Activated CD4-positive, alpha-beta T cell treated with anti-CD3 and anti-CD28 coated beads, Interleukin-2, amount 10 ng/mL, durations not matched to agents 24 days and 14 days (primary cell): ENCODE results near the gene NAPSA. TPM values are rescaled to one million over a fixed set of nuclear protein-coding genes. Genes with fewer than 3 reads are reported as not detected.
"Not testable (repeated sequence)": the region's sequence is repeated elsewhere in the genome, so short reads cannot be mapped to it uniquely, and the experiment has no call there.

ENCODE experiments used
- DNase-seq: peaks from one replicate; pipeline ENCODE4 v3.0.0; 2022
- H3K27ac Mint-ChIP-seq: one replicate; pipeline ENCODE4 v1.8.0; 2022; ENCODE audit warnings: mild to moderate bottlenecking, mixed read lengths
- H3K27me3 Mint-ChIP-seq: one replicate; pipeline ENCODE4 v1.8.0; 2022; ENCODE audit warnings: mixed read lengths
- H3K36me3 Mint-ChIP-seq: one replicate; pipeline ENCODE4 v1.8.0; 2022; ENCODE audit warnings: low read depth, mild to moderate bottlenecking, mixed read lengths
- H3K4me1 Mint-ChIP-seq: one replicate; pipeline ENCODE4 v1.8.0; 2021; ENCODE audit warnings: mixed read lengths
- H3K4me3 Mint-ChIP-seq: one replicate; pipeline ENCODE4 v1.8.0; 2022; ENCODE audit warnings: mild to moderate bottlenecking, moderate library complexity, mixed read lengths
- H3K9me3 Mint-ChIP-seq: one replicate; pipeline ENCODE4 v1.8.0; 2021; ENCODE audit warnings: mixed read lengths
- intact Hi-C: fragments of 100-400 bp; cut with micrococcal nuclease; formaldehyde crosslinking; loops from one replicate; pipeline ENCODE4 v1.15.1; 2023
- total RNA-seq: library from RNA; stranded (reverse); gene quantifications from 2 replicates; pipeline ENCODE4 v1.2.3, GENCODE V29; 2022

NAPSA gene
- total RNA-seq, 1 donor from 2014 or later, result 13.6 TPM

DNA sequence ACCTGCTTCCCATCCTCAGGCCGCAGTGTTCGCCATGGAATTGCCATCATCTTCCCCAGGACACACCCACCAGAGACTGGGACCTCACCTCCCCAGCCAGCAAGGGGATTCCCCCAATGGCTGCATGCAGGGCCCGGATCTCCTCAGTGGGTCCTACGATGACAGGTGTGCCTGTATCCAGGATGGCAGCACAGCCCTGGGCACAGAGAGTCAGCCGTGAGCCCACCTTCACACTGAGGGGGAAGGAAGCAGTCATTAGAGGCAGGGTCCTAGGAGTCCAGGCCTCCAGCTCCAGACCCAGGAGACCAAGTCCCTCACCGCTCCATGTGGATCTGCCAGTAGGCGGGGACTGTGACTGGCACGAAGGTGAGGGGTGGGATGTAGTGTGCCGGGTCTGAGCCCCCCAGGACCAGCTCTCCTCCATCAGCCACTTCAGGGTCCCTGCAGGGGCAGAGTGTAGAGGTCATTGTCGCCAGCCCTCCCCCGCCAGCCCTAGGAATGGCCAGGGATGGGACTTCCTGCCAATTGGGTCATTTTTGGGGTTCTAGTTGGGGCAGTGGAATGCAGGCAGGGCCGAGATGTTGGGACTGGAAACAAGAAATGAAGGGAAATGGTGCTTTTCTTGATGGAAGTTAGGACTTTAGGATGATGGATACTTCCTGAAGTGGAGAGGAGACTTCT is 30.6 kb downstream of the NAPSA start:
- DNase-seq, result no peak
- Mint-ChIP-seq H3K27ac (peak overlapping the region; percentile 77), H3K36me3 (peaks cover 18% of the 10 kb centered on the region), H3K9me3 (peaks cover 11% of the 10 kb centered on the region), H3K27me3 (no peaks in the 10 kb centered on the region), H3K4me3 (peak overlapping the region; percentile 83), H3K4me1 (peaks cover 50% of the 10 kb centered on the region)
- intact Hi-C loops, result no loop called here

DNA sequence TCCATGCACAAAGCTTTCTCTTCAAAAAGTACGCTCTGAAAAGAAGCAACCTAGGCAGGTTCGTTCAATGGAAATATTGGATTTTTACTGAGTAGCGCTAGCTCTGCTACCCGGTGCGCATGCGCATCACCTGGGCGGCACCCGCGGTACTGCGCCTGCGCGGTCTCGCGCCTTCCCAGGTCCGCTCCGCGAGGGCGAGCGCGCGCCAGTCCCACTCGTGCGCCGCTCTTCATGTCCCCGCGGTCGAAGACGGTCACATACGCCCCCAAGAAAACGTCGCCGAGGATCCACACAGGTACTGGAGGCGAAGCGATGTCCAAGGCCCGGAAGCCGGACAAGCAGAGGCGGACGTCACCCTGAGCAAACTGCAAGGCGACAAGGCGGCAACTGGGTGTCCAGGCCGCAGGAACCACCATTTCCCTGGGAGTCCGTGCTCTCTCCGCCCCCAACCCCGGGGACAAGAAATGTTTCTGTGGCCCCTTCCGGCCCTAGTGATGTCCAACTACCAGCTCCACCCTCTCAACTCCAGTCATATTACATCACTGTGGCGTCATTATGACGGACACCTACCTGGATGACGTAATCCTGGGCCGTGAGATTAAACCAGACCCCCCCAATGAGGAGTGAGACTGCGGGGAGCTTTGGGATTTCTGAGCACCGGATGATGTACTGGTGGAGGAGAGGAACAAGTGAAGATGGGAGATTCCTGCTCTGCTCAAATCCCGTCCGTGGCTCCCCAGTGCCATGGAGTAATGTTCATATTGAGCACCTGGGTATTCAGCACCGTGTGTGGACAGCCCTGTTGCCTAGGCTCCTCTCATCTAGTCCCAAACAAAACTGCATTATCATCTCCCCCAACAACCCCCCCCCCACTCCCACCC is 31.5 kb downstream of the NAPSA start:
- intact Hi-C loops, result loop anchor here (1.0 kb wide), 2 partner anchors 13 to 177 kb away; partner anchors contain the start of gene JOSD2
- Mint-ChIP-seq H3K36me3 (peaks cover 18% of the 10 kb centered on the region), H3K4me1 (peaks cover 56% of the 10 kb centered on the region), H3K4me3 (peak overlapping the region; percentile 83), H3K9me3 (peaks cover 11% of the 10 kb centered on the region), H3K27ac (peak overlapping the region; percentile 97), H3K27me3 (no peaks in the 10 kb centered on the region)
- DNase-seq, result peak; percentile 97

DNA sequence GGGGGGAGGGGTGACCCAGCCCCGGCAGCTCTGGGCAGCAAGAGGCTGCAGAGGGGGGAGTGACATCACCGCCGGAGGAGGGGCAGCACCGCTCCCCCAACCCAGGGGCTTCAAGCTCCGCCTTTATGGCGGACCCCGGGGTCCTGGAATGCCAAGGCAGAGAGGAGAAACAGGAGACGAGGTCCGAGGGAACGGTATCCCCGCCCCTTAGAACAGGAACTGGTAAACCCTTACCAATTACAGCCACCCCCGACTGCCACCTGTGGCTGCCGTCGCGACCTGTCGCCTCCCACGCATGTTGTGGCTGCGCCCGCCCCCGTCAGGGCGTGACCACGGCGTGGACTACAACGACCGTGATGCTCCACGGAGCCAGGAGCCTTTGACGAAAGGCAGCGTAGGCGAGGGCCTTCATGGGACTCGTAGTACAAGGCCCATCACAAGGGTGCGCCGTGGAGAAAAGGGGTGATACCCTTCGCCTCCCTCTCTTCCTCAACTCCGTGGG is 32.2 kb downstream of the NAPSA start:
- peak overlapping the region; percentile 83 for H3K4me3 Mint-ChIP-seq
- intact Hi-C loops, result loop anchor here (1.0 kb wide), 2 partner anchors 14 to 178 kb away; partner anchors contain the start of gene JOSD2

DNA sequence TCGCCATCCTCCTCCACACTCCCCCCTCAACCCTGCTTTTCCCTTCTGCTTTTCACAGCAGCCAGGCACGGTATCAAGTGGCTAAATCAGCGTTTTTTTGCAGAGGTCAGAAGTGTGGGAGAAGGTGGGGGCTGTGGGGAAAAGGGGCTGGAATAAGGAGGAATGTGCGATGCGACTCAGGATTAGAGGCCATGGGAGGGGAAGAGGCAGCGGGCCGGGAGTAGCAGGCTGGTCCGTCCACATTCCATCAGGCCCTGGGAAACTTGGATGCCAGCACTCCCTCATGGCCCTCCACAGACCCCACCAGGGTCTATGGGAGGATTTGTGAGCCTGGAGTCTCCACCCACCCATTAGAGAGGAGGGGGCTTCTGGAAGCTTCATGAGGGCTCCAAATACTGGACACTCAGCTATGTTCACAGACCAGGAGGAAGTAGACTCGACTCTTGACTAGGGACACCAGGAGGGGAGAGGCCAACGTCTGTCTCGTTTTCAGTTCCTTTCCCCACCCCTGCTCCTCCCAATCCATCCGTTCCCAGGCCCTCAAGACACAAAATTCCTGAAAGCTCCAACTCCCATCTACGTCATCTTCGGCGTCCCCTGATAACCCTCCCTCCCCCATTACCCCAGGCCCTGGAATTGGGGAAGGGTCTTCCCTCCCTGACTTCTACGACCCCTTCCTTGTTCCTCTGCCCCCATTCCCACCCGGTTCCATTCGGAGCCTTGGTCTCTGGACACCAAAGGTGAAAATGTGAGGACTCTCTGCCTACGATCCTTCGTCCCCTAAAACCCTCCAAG is 33.0 kb downstream of the NAPSA start:
- peaks cover 61% of the 10 kb centered on the region for H3K4me1 Mint-ChIP-seq

More for the DNA sequence above, 32.2 kb downstream of the NAPSA start:
- peak; percentile 98 for DNase-seq
- H3K27ac Mint-ChIP-seq, result peak overlapping the region; percentile 97
- no peaks in the 10 kb centered on the region for H3K27me3 Mint-ChIP-seq
- peaks cover 56% of the 10 kb centered on the region for H3K4me1 Mint-ChIP-seq
- peaks cover 11% of the 10 kb centered on the region for H3K9me3 Mint-ChIP-seq
- peaks cover 18% of the 10 kb centered on the region for H3K36me3 Mint-ChIP-seq

DNA sequence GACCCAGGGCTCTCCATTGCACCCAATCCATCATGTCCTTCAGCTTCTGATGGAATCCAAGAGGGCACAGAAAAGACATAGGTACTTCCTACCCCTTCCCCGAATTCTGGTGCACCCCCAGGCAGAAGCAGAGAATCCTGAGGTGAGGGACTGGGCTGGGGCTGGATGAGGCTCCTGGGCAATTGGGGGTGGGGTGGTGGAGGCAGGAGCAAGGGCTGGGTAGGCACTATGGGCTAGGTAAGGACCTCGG is 33.5 kb downstream of the NAPSA start:
- Mint-ChIP-seq H3K27me3 (peaks cover 10% of the 10 kb centered on the region), H3K36me3 (peaks cover 24% of the 10 kb centered on the region), H3K9me3 (peaks cover 11% of the 10 kb centered on the region), H3K4me1 (peaks cover 66% of the 10 kb centered on the region), H3K4me3 (peak overlapping the region; percentile 83), H3K27ac (peak overlapping the region; percentile 97)
- intact Hi-C loops, result loop anchor here (2.0 kb wide), 1 partner anchor 25 kb away; no protein-coding TSS in a partner anchor
- peak; percentile 67 for DNase-seq

More for the DNA sequence above, 33.0 kb downstream of the NAPSA start:
- peaks cover 21% of the 10 kb centered on the region for H3K36me3 Mint-ChIP-seq
- intact Hi-C loops, result loop anchor here (1.0 kb wide), 2 partner anchors 15 to 179 kb away; partner anchors contain the start of gene JOSD2
- peaks cover 5% of the 10 kb centered on the region for H3K27me3 Mint-ChIP-seq
- peak overlapping the region; percentile 83 for H3K4me3 Mint-ChIP-seq
- H3K27ac Mint-ChIP-seq, result peak overlapping the region; percentile 97
- DNase-seq, result peak; percentile 68
- peaks cover 11% of the 10 kb centered on the region for H3K9me3 Mint-ChIP-seq

DNA sequence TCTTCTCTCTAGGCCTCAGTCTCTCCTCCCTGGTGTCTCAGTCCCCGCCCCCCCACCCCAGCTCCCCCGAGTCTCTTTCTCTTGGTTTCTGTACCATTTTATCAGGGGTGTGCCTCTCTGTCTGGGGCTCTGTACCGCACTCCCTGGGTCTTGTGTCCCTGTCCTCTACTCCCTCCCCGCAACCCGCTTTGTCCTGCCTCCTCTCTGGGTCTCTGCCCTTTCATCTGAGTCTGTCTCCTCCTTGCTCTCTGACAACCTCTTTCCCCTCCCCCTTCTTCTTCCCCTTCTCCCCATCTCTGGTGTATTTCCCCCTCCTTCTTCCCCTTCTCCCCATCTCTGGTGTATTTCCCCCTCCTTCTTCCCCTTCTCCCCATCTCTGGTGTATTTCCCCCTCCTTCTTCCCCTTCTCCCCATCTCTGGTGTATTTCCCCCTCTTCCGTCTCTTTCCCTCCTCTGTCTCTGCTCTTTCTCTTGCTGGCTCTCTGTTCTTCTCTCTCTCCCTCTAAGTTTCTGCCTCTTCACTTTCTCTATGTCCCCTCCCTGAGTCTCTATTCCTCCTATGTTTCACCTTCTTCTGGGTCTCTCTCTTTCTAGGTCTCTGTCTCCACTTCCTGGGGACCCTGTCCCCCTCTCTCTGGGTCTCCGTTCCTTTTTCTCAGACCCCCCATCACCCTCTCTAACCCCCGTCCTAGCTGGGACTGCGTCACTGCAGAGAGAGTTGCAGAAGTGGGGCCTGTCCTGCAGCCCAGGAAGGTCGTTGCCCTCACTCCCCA is 34.0 kb downstream of the NAPSA start:
- intact Hi-C loops, result loop anchor here (2.0 kb wide), 1 partner anchor 25 kb away; no protein-coding TSS in a partner anchor
- Mint-ChIP-seq H3K4me1 (peaks cover 71% of the 10 kb centered on the region), H3K27ac (peak overlapping the region; percentile 97), H3K4me3 (peak overlapping the region; percentile 83), H3K36me3 (peaks cover 28% of the 10 kb centered on the region), H3K27me3 (peaks cover 15% of the 10 kb centered on the region), H3K9me3 (peaks cover 11% of the 10 kb centered on the region)
- DNase-seq, result peak; percentile 78

GRCh38 chr19:50330365-50331078 is 34.9 kb downstream of the NAPSA start:
- peak overlapping the region; percentile 89 for H3K4me3 Mint-ChIP-seq
- peak; percentile 97 for DNase-seq
- peaks cover 7% of the 10 kb centered on the region for H3K9me3 Mint-ChIP-seq
- peak overlapping the region; percentile 92 for H3K27ac Mint-ChIP-seq
- peaks cover 27% of the 10 kb centered on the region for H3K36me3 Mint-ChIP-seq
- peaks cover 73% of the 10 kb centered on the region for H3K4me1 Mint-ChIP-seq
- intact Hi-C loops, result loop anchor here (2.0 kb wide), 1 partner anchor 26 kb away; no protein-coding TSS in a partner anchor
- peaks cover 20% of the 10 kb centered on the region for H3K27me3 Mint-ChIP-seq

DNA sequence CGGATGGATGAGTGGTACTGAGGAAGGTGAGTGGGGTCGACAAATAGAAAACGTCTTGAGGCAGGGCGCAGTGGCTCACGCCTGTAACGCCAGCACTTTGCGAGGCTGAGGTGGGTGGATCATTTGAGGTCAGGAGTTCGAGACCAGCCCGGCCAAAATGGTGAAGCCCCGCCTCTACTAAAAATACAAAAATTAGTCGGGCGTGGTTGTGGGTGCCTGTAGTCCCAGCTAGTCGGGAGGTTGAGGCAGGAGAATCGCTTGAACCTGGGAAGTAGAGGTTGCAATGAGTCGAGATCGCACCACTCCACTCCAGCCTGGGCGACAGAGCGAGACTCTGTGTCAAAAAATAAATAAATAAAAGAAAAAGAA is 35.5 kb downstream of the NAPSA start:
- intact Hi-C loops, result loop anchor here (1.0 to 5.0 kb wide), 3 partner anchors 27 to 78 kb away; partner anchors contain the start of gene POLD1
- H3K9me3 Mint-ChIP-seq, DNase-seq: not testable (repeated sequence)
- peaks cover 22% of the 10 kb centered on the region for H3K36me3 Mint-ChIP-seq
- H3K4me1 Mint-ChIP-seq, result peaks cover 71% of the 10 kb centered on the region
- H3K4me3 Mint-ChIP-seq, result peak overlapping the region; percentile 89
- H3K27ac Mint-ChIP-seq, result peak overlapping the region; percentile 92
- peaks cover 20% of the 10 kb centered on the region for H3K27me3 Mint-ChIP-seq

GRCh38 chr19:50329146-50329925 is 36.1 kb downstream of the NAPSA start, which contains the start of gene KCNC3:
KCNC3 (minus strand) TSS chr19:50329377; CDS start chr19:50329082, 295 bp downstream.
- H3K4me3 Mint-ChIP-seq, result peak within 1 kb of the TSS; percentile 89
- peak; percentile 98 for DNase-seq
- H3K9me3 Mint-ChIP-seq, result no peaks in the 10 kb centered on the region
- H3K27ac Mint-ChIP-seq, result peak within 1 kb of the TSS; percentile 92
- peaks cover 73% of the 10 kb centered on the region for H3K4me1 Mint-ChIP-seq
- H3K36me3 Mint-ChIP-seq, result peaks cover 19% of the 10 kb centered on the region
- intact Hi-C loops, result loop anchor here (1.0 to 5.0 kb wide), 2 partner anchors 55 to 77 kb away; partner anchors contain the start of gene POLD1
- H3K27me3 Mint-ChIP-seq, result peaks cover 20% of the 10 kb centered on the region

GRCh38 chr19:50328873-50329145 is 36.6 kb downstream of the NAPSA start:
- Mint-ChIP-seq H3K27me3 (peaks cover 20% of the 10 kb centered on the region), H3K4me1 (peaks cover 68% of the 10 kb centered on the region), H3K36me3 (peaks cover 18% of the 10 kb centered on the region), H3K27ac (no peak overlapping the region), H3K9me3 (no peaks in the 10 kb centered on the region), H3K4me3 (peak overlapping the region; percentile 89)
- intact Hi-C loops, result loop anchor here (1.0 to 5.0 kb wide), 2 partner anchors 55 to 77 kb away; partner anchors contain the start of gene POLD1
- no peak for DNase-seq

DNA sequence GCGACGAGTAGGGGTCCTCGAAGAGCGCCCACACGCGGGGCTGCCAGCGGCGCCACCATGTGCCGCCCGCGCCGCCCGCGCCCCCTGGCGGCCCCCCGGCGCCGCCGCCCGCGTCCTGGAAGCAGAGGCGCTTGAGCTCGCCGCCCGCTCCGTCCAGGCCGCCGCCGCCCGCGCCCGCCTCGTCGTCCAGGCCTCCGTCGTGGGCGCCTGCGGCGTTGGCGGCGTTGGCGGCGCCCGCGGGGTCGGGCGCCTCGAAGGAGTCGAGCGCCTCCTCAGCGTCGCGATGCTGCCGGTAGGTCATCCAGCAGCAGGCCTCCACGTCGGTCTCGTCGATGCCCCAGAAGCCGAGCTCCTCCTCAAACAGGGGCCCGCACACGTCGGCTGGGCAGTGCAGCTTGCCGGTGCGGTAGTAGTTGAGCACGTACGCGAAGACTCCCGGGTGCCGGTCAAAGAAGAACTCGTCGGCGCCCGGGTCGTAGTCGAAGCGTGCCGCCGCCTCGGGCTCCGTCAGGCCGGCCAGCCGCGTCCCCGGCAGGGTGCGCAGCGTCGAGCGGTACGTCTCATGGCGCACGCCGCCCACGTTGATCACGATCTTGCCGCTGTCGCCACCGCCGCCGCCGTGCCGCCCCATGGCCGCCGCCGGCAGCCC is 37.1 kb downstream of the NAPSA start:
- Mint-ChIP-seq H3K4me1 (peaks cover 63% of the 10 kb centered on the region), H3K36me3 (peaks cover 20% of the 10 kb centered on the region), H3K4me3 (peak overlapping the region; percentile 47), H3K9me3 (no peaks in the 10 kb centered on the region), H3K27me3 (peaks cover 20% of the 10 kb centered on the region), H3K27ac (no peak overlapping the region)
- intact Hi-C loops, result loop anchor here (5.0 kb wide), 1 partner anchor 76 kb away; no protein-coding TSS in a partner anchor
- DNase-seq, result peak; percentile 78
